ENCODE results near the gene CGB2.
"Not testable (repeated sequence)": the region's sequence is repeated elsewhere in the genome, so short reads cannot be mapped to it uniquely, and the experiment has no call there.

GRCh38 chr19:49056902-49057596, 25.4 kb downstream of the CGB2 start:
- TF ChIP-seq POLR2A, CTCF (IDR thresholded peaks at IDR 0.05): not testable (repeated sequence)
